SK-N-SH (cell line): Measurements from ENCODE around the gene MAP3K1.

Source experiments
- CHD2 ChIP-seq: fragments of 150-350 bp; IDR thresholded peaks from 2 replicates; pipeline ENCODE4 v1.6.1; 2018; ENCODE audit warnings: low read length; ENCODE audit not compliant: partially characterized antibody
- EZH2phosphoT487 ChIP-seq: fragments of 200-600 bp; sonication (generic); IDR thresholded peaks from 2 replicates; pipeline ENCODE4 v1.6.1; 2017; ENCODE audit warnings: low read depth, mixed run types, mild to moderate bottlenecking, antibody characterized with exemption, moderate library complexity, borderline replicate concordance
- POLR2AphosphoS5 ChIP-seq: IDR thresholded peaks from 2 replicates; pipeline ENCODE4 v1.6.1; 2012; ENCODE audit warnings: low read depth, low read length
- TF ChIP-seq, protein P1 (sequence below): fragments of 200-600 bp; sonication (generic); IDR thresholded peaks from 2 replicates; pipeline ENCODE4 v1.6.1; 2017; ENCODE audit warnings: antibody characterized with exemption, mild to moderate bottlenecking, moderate library complexity

DNA sequence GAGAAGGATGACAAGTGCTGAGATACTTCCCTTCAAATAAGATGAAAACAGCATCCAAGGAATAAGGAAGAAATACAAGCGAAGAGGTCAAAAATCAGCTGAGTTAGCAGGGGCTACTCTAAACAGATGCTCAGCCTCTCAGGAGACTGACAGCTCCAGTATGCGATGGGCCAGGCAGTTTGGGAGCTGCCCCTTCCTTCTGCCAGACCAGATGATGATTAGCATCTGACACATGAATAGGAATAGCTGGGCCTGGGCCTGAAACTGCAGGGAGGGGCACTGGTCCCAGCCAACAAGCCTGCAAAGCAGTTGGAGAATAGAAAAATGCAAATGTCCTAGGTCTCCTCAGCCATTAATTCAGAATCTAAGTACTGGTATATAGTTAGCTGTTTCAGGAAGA, 13.1 kb upstream of the MAP3K1 start:
- no peak for TF ChIP-seq POLR2AphosphoS5
- TF ChIP-seq, protein P1, sequence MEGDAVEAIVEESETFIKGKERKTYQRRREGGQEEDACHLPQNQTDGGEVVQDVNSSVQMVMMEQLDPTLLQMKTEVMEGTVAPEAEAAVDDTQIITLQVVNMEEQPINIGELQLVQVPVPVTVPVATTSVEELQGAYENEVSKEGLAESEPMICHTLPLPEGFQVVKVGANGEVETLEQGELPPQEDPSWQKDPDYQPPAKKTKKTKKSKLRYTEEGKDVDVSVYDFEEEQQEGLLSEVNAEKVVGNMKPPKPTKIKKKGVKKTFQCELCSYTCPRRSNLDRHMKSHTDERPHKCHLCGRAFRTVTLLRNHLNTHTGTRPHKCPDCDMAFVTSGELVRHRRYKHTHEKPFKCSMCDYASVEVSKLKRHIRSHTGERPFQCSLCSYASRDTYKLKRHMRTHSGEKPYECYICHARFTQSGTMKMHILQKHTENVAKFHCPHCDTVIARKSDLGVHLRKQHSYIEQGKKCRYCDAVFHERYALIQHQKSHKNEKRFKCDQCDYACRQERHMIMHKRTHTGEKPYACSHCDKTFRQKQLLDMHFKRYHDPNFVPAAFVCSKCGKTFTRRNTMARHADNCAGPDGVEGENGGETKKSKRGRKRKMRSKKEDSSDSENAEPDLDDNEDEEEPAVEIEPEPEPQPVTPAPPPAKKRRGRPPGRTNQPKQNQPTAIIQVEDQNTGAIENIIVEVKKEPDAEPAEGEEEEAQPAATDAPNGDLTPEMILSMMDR: no peak
- no peak for TF ChIP-seq CHD2
- no peak for TF ChIP-seq EZH2phosphoT487
